Fibroblast of lung (primary cell): ENCODE measurements around the gene TRAF3.

Experiments
- CTCF ChIP-seq, 2 donors: IDR thresholded peaks in 1 of 2; conservative IDR thresholded peaks in 1 of 2; 1 replicate in 1 of 2; 2 replicates in 1 of 2; pipeline ENCODE4 v1.5.1; 2011 to 2012; ENCODE audit warnings: low read length in 2 of 2, control low read depth in 1 of 2, inconsistent platforms in 1 of 2, low read depth in 1 of 2, mild to moderate bottlenecking in 1 of 2
- EZH2 ChIP-seq: IDR thresholded peaks from 2 replicates; pipeline ENCODE4 v1.5.1; 2012; ENCODE audit warnings: low read length, control low read depth, mild to moderate bottlenecking; ENCODE audit errors: missing control alignments

GRCh38 chr14:102862154-102862773 is 85.0 kb downstream of the TRAF3 start:
- TF ChIP-seq EZH2 (no peak), CTCF (conservative IDR thresholded peaks at IDR 0.05 in 1 of 2, IDR thresholded peaks at IDR 0.05 in 1 of 2; ENCODE audit: low read depth in 1 of 2, low read length in 2 of 2) (no peak)
